ENCODE measurements around the gene DDX41. TPM values are rescaled to one million over a fixed set of nuclear protein-coding genes. Genes with fewer than 3 reads are reported as not detected.

Gene DDX41
- total and polyA plus RNA-seq, 2 donors (not counting 1 experiment from before 2014, with no cell fraction given): 110 to 168 TPM

DNA sequence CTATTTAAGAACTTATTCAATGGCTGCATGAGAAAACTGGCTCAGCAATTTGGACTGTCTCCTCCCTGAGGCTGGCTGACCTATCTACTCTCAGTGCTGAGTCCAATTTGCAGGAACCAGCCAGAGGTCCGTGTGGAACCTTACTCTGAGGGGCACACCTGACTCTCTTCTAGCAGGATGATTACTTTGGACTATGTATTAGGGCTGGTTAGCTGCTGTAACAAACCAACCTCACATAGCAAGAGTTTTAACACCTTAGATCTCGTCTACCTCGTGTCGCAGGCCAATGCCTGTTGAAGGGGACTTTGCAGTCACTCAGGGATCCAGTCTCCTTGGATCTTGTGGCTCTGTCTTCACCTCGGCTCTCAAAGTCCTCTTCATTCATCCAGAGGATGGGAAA is 41.0 kb upstream of the DDX41 start:
- H3K4me3 ChIP-seq (ENCODE audit: control extremely low read depth in 1 of 5, extremely low read depth in 1 of 5, insufficient read depth in 1 of 5, low read depth in 2 of 5, low read length in 4 of 5): no peak overlapping the region
- Mint-ChIP-seq H3K9me3 (ENCODE audit: insufficient read depth) (no peaks in the 10 kb centered on the region), H3K4me1 (peaks cover 16% of the 10 kb centered on the region), H3K4me3 (no peak overlapping the region), H3K27me3 (no peaks in the 10 kb centered on the region), H3K27ac (no peak overlapping the region)
- no peak for TF ChIP-seq EZH2 (IDR thresholded peaks at IDR 0.05; ENCODE audit: borderline replicate concordance, insufficient read depth, low read depth, low read length, poor library complexity, severe bottlenecking)
- TF ChIP-seq, protein P1, sequence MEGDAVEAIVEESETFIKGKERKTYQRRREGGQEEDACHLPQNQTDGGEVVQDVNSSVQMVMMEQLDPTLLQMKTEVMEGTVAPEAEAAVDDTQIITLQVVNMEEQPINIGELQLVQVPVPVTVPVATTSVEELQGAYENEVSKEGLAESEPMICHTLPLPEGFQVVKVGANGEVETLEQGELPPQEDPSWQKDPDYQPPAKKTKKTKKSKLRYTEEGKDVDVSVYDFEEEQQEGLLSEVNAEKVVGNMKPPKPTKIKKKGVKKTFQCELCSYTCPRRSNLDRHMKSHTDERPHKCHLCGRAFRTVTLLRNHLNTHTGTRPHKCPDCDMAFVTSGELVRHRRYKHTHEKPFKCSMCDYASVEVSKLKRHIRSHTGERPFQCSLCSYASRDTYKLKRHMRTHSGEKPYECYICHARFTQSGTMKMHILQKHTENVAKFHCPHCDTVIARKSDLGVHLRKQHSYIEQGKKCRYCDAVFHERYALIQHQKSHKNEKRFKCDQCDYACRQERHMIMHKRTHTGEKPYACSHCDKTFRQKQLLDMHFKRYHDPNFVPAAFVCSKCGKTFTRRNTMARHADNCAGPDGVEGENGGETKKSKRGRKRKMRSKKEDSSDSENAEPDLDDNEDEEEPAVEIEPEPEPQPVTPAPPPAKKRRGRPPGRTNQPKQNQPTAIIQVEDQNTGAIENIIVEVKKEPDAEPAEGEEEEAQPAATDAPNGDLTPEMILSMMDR (IDR thresholded peaks at IDR 0.05): no peak
- H4K20me1 ChIP-seq (ENCODE audit: control insufficient read depth, insufficient read depth, low read length, poor library complexity, severe bottlenecking): peaks cover 11% of the 10 kb centered on the region
- no CpG with 5 or more reads among the region's 5 CpGs for WGBS (ENCODE audit: insufficient coverage)
- H3K4me1 ChIP-seq (ENCODE audit: control insufficient read depth in 2 of 2, insufficient read depth in 2 of 2, low read length in 2 of 2): peaks cover 12 to 16% of the 10 kb centered on the region in 2 donors
- no peaks in the 10 kb centered on the region for H3K27me3 ChIP-seq (replicated peaks in 1 of 4; ENCODE audit: control extremely low read depth in 1 of 4, control insufficient read depth in 3 of 4, insufficient read depth in 4 of 4, low read length in 3 of 4)
- H2AFZ ChIP-seq (ENCODE audit: insufficient read depth, low read depth, low read length, poor library complexity, severe bottlenecking): no peak overlapping the region
- H3K9me3 ChIP-seq (ENCODE audit: control extremely low read depth in 1 of 3, control insufficient read depth in 2 of 3, insufficient read depth in 1 of 3, low read length in 2 of 3): peaks cover 0 to 4% (median 0%) of the 10 kb centered on the region in 3 donors
- no peak overlapping the region for H3K4me2 ChIP-seq (replicated peaks; ENCODE audit: low read depth, low read length, poor library complexity, severe bottlenecking)
- H3K27ac ChIP-seq (ENCODE audit: low read length in 2 of 2): no peak overlapping the region
- peaks cover 0 to 2% of the 10 kb centered on the region in 2 experiments for H3K36me3 ChIP-seq (replicated peaks in 1 of 2; ENCODE audit: control extremely low read depth in 1 of 2, control insufficient read depth in 1 of 2, extremely low read depth in 1 of 2, insufficient read depth in 2 of 2, low read length in 1 of 2)
- H3K9ac ChIP-seq (ENCODE audit: low read length): no peak overlapping the region
- H3K79me2 ChIP-seq (ENCODE audit: control insufficient read depth, insufficient read depth, low read length): peaks cover 27% of the 10 kb centered on the region
- POLR2A ChIA-PET: interaction anchor here (0.5 kb wide), 1 partner anchor 558 kb away, joined by 3 read pairs; no protein-coding TSS in a partner anchor
- no peak for DNase-seq
- CTCF ChIA-PET: interaction anchor here (0.8 to 1.0 kb wide), 2 partner anchors 48 to 153 kb away, joined by 3 read pairs; no protein-coding TSS in a partner anchor
- intact Hi-C loops (cut with micrococcal nuclease): no loop called here
- no peak for ATAC-seq (ENCODE audit: low read depth)

DNA sequence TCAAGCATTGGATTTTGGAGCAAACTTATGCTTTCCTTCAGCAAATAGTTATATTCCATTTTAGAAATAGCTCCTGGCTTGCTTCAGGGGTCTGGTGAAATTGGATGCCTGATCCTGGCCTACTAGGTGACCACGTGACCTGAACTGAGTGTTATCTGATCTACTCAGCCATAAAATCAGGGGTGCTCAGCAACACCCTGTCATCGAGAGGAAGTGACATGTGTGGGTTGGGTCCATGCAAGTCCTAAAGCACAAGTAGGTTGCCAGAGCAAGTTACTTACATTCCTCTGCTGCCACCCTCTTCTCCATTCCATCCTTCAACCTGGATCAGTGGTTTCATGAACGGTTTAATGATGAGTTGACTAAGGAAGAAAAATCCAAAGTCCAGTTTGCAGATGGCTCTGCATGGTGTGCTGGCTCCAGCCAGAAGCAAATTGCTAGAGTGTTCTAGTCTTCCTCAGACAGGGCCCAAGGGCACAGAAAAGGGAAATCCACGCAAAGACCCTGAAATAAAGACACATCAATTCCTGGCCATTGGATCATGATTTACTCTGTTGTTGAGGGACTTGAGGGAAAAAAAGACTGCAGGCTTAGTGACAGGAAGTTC is 40.4 kb upstream of the DDX41 start:
- CTCF ChIA-PET: interaction anchor here (1.4 kb wide), 1 partner anchor 9 kb away, joined by 4 read pairs; no protein-coding TSS in a partner anchor

More for the DNA sequence above, 40.4 kb upstream of the DDX41 start:
- H3K36me3 ChIP-seq (replicated peaks in 1 of 2; ENCODE audit: control extremely low read depth in 1 of 2, control insufficient read depth in 1 of 2, extremely low read depth in 1 of 2, insufficient read depth in 2 of 2, low read length in 1 of 2): peaks cover 0 to 9% of the 10 kb centered on the region in 2 experiments
- intact Hi-C loops (cut with micrococcal nuclease): no loop called here
- no peak overlapping the region for H3K4me3 ChIP-seq (ENCODE audit: control extremely low read depth in 1 of 5, extremely low read depth in 1 of 5, insufficient read depth in 1 of 5, low read depth in 2 of 5, low read length in 4 of 5)
- TF ChIP-seq, protein P1 (IDR thresholded peaks at IDR 0.05): no peak
- no peak for TF ChIP-seq EZH2 (IDR thresholded peaks at IDR 0.05; ENCODE audit: borderline replicate concordance, insufficient read depth, low read depth, low read length, poor library complexity, severe bottlenecking)
- no peak overlapping the region for H3K4me2 ChIP-seq (replicated peaks; ENCODE audit: low read depth, low read length, poor library complexity, severe bottlenecking)
- Mint-ChIP-seq H3K27me3 (no peaks in the 10 kb centered on the region), H3K9me3 (ENCODE audit: insufficient read depth) (no peaks in the 10 kb centered on the region), H3K4me3 (no peak overlapping the region), H3K27ac (no peak overlapping the region), H3K4me1 (peaks cover 22% of the 10 kb centered on the region)
- H3K9me3 ChIP-seq (ENCODE audit: control extremely low read depth in 1 of 3, control insufficient read depth in 2 of 3, insufficient read depth in 1 of 3, low read length in 2 of 3): peaks cover 0 to 4% (median 0%) of the 10 kb centered on the region in 3 donors
- H3K27ac ChIP-seq (ENCODE audit: low read length in 2 of 2): no peak overlapping the region
- WGBS (ENCODE audit: insufficient coverage): 38% methylated on average over 1 of the region's 4 CpGs
- peaks cover 16% of the 10 kb centered on the region for H4K20me1 ChIP-seq (ENCODE audit: control insufficient read depth, insufficient read depth, low read length, poor library complexity, severe bottlenecking)
- peaks cover 33% of the 10 kb centered on the region for H3K79me2 ChIP-seq (ENCODE audit: control insufficient read depth, insufficient read depth, low read length)
- H2AFZ ChIP-seq (ENCODE audit: insufficient read depth, low read depth, low read length, poor library complexity, severe bottlenecking): no peak overlapping the region
- DNase-seq (no peak), ATAC-seq (ENCODE audit: low read depth) (no peak)
- peaks cover 14 to 18% of the 10 kb centered on the region in 2 donors for H3K4me1 ChIP-seq (ENCODE audit: control insufficient read depth in 2 of 2, insufficient read depth in 2 of 2, low read length in 2 of 2)
- no peaks in the 10 kb centered on the region for H3K27me3 ChIP-seq (replicated peaks in 1 of 4; ENCODE audit: control extremely low read depth in 1 of 4, control insufficient read depth in 3 of 4, insufficient read depth in 4 of 4, low read length in 3 of 4)
- POLR2A ChIA-PET: no interaction called here
- no peak overlapping the region for H3K9ac ChIP-seq (ENCODE audit: low read length)

All from B cell (primary cell).